ENCODE measurements around the gene TEX50.
A peak's percentile ranks its signal among the peaks of the same experiment; 100 is the strongest.
"Not testable (repeated sequence)": the region's sequence is repeated elsewhere in the genome, so short reads cannot be mapped to it uniquely, and the experiment has no call there.

The TEX50 gene, protein sequence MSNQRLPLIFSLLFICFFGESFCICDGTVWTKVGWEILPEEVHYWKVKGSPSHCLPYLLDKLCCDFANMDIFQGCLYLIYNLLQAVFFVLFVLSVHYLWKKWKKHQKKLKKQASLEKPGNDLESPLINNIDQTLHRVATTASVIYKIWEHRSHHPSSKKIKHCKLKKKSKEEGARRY

GRCh38 chr1:173635116-173635515 is at the start of gene TEX50:
Gene TEX50, plus strand, starts transcription at chr1:173635338. Its CDS starts 184 bp downstream, at chr1:173635522.
- no peak for DNase-seq (ENCODE audit: low read depth)

DNA sequence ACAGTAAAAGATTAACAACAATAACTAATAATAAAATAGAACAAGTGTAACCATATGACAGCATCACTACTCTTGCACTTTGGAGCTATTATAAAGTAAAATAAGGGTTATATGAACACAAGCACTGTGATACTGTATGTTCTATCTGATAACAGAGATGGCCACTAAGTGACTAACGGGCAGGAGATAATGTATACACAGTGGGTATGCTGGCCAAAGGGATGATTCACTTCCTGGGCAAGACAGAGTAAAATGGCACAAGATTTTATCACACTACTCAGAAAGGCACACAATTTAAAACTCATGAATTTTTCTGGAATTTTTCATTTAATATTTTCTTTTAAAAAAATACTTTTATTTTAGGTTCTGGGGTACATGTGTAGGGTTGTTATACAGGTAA is 44.6 kb upstream of the TEX50 start:
- no peak for DNase-seq (ENCODE audit: low read depth)

GRCh38 chr1:173591138-173591537 is 44.0 kb upstream of the TEX50 start:
- DNase-seq (ENCODE audit: low read depth) = not testable (repeated sequence)

- no peak for DNase-seq (ENCODE audit: low read depth)
Observed at GRCh38 chr1:173596097-173596825, 38.9 kb upstream of the TEX50 start.

DNA sequence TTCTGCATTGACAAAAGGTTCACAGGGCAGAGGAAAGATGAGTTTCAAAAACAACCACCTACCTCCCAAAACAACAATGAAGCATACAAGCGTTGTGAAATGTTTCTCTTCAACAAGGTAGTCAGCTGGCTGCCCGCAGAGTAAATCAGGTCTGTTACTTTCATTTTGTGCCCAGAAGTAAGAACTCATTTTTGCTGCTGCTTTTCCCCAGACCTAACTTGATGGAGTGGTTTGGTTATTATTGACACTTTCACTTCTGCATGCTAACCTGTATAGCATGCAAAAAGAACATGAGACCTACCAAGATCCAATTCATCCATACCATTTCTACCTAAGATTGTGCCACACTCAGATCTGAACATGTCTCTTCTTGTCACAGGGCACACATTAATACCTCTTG is 33.5 kb upstream of the TEX50 start:
- DNase-seq (ENCODE audit: low read depth) = no peak

DNA sequence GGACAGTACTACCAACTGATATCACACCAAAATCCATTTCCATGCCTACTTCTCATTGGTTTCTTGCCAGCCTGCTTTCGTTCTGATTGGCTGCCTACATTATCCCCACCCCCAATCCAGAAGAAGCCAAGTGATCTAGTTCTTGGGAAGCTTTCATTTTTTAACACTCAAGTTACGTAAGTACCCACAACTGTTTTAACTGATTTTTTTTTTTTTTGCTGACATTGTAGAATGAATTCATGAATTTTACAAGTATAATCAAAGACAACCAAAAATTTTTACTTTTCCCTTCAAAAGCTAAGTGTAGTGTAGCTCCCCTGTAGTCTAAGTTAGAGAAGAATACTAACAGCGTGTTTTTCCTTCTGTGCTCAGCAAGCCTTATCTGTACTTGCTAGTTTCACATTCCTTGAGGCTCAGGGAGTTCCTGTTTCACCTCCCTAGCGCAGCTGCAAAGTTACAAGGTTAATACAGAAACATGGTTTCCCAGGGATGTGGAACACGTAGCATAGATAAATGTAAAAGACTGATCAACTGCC is 32.0 kb upstream of the TEX50 start, which contains the start of gene SLC9C2:
Gene SLC9C2 (minus strand): TSS at position 17 of the 536 bp plus-strand sequence. CDS start 1,296 bp downstream, outside the sequence.
- DNase-seq (ENCODE audit: low read depth) = peak; percentile 1

DNA sequence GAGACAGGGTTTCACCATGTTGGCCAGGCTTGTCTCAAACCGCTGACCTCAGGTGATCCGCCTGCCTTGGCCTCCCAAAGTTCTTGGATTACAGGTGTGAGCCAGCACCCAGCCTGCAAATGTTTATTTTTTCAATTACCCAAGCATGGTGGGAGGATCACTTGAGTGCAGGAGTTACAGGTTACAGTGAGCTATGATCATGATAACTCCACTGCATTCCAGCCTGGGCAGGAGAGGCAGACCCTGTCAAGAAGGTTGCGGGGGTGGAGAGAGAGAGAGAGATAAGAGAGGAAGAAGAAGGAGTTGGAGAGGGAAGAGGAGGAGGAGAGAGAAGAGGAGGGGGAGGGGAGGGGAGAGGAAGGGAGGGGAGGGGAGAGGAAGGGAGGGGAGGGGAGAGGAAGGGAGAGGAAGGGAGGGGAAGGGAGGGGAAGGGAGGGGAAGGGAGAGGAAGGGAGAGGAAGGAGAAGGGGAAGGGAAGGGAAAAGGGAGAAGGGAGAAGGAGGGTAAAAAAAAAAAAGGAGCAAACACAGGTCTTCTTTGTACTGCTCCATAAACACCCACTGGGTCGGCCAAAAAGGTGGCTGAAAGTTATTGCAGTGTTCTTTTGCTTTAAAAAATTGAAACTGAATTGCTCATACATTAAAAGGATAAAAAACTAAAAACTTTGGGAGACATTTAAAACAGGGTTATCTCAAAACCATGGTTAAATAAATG is 26.5 kb upstream of the TEX50 start:
- no peak for DNase-seq (ENCODE audit: low read depth)

- not testable (repeated sequence) for DNase-seq (ENCODE audit: low read depth)
Observed at GRCh38 chr1:173613086-173613485, 22.1 kb upstream of the TEX50 start.

- DNase-seq (ENCODE audit: low read depth) = no peak
Observed at GRCh38 chr1:173616859-173617258, 18.3 kb upstream of the TEX50 start.

DNA sequence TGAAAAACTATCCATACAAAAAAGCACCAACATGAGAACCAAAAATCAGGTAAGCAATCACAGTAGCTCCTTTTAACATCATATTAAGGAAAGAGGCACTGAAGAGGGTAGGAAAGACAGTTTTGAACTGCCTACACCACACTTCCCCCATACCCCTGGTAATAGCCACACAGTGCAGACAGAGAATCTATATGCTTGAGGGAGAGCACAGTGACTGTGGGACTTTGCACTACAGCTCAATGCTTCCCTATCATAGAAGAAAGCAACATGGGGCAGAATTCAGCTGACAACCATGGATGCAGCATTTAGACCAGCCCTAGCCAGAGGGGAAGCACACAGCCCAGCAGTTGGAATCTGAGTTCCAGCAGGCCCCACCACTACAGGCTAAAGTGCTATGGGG is 7.9 kb upstream of the TEX50 start:
- DNase-seq (ENCODE audit: low read depth) = no peak

GRCh38 chr1:173628888-173629287 is 6.2 kb upstream of the TEX50 start:
- DNase-seq (ENCODE audit: low read depth) = no peak

- not testable (repeated sequence) for DNase-seq (ENCODE audit: low read depth)
Observed at GRCh38 chr1:173637236-173638042, 2.3 kb downstream of the TEX50 start.

DNA sequence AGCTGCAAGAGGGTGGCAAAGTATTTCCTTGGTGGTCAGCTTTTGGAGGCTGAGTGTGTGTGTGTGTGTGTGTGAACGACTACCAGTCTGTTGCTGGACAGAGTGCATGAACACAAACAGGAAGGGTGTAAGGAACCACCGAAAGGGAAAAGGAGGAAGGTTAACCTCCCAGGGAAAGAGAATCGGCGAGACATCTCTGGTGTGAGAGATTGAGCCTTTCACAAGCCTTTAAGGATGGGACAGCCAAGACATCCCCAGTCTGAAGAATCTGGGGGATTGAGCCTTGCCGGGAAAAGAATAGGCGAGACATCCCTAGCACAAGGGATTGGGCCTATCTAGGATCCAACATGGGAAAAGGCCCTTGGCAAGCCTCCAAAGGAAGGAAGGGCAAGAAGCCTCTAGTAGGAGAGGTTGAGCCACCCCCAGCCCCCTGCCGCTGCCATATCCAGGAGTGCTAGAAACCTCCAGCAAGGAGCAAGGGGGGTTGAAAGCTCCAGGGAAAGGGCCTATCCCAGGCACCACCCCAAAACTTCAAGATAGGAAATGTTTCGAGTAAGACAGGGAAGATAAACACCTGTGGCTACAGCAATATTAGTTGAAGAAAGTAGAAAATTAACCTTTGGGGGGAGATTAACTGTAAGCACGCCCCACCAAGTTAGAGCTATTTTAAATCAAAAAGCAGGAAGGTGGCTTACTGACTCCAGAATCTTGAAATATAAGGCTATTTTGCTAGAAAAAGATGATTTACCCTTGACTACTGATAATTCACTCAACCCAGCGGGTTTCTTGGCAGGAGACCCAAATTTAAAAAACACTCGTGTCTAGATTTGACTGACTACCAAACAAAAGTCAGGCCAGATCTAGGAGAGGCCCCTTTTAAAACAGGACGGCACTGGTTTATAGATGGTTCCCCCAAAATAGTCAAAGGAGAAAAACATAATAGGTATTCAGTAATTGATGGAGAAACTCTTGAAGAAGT is 3.2 kb downstream of the TEX50 start:
- no peak for DNase-seq (ENCODE audit: low read depth)

DNA sequence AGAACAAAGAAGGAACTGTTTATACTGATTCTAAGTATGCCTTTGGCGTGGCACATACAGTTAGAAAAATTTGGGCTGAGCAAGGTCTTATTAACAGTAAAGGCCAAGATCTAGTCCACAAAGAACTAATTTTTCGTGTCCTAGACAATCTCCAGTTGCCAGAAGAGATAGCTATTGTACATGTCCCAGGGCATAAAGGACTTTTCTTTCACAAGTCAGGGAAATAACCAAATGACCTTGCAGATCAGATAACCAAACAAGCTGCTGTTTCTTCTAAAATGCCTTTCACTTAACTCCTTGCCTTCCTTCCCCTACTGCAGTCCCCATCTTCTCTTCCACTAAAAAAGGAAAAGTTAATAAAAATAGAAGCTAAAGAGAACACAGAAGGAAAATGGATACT is 4.0 kb downstream of the TEX50 start:
- no peak for DNase-seq (ENCODE audit: low read depth)

GRCh38 chr1:173642450-173643139 is 7.5 kb downstream of the TEX50 start:
- DNase-seq (ENCODE audit: low read depth) = not testable (repeated sequence)

DNA sequence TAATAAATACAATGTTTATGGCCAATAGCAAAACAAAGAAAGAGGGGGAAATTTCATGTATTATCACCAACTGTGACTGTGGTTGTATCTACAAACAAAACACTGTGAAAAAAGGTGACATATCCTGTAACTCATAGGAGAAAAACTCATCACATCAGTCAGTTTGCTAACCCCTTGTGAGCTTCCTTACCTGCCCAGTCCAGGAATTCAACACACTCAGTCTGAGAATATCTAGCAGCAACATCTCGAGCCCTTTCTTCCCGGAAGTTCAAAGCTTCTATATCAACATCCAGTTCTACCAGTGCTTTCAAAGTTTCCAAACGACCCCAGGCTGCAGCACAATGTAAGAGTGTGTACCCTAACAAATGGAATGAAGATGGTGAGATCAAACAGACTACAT is 11.5 kb downstream of the TEX50 start:
- no peak for DNase-seq (ENCODE audit: low read depth)

- DNase-seq (ENCODE audit: low read depth) = no peak
Observed at GRCh38 chr1:173648880-173649605, 13.9 kb downstream of the TEX50 start.

- DNase-seq (ENCODE audit: low read depth) = no peak
Observed at GRCh38 chr1:173660306-173660705, 25.2 kb downstream of the TEX50 start.

DNA sequence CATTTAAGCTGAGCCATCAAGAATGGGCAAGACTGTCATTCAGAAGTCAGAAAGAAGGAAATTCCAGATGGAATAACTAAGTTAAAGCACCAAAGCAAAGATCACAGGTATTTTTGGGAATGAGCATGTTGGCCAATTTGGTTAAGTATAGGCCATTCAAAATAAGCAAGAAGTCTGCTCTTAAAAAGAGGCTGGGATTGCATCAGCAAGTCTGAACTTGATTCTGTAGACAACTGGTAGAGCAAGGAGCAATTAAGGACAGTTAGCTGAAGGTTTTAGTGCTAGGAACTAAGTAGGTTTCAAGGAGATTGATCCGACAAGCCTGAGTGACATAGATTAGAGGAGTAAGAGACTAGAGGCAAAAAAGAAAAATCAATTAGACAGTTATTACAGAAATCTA is 26.1 kb downstream of the TEX50 start:
- DNase-seq (ENCODE audit: low read depth) = no peak
